Measurements from ENCODE around the gene AMBP. TPM values are rescaled to one million over a fixed set of nuclear protein-coding genes. Genes with fewer than 3 reads are reported as not detected.

The AMBP gene
- total RNA-seq, 1 experiment from 2014 or later: not detected

DNA sequence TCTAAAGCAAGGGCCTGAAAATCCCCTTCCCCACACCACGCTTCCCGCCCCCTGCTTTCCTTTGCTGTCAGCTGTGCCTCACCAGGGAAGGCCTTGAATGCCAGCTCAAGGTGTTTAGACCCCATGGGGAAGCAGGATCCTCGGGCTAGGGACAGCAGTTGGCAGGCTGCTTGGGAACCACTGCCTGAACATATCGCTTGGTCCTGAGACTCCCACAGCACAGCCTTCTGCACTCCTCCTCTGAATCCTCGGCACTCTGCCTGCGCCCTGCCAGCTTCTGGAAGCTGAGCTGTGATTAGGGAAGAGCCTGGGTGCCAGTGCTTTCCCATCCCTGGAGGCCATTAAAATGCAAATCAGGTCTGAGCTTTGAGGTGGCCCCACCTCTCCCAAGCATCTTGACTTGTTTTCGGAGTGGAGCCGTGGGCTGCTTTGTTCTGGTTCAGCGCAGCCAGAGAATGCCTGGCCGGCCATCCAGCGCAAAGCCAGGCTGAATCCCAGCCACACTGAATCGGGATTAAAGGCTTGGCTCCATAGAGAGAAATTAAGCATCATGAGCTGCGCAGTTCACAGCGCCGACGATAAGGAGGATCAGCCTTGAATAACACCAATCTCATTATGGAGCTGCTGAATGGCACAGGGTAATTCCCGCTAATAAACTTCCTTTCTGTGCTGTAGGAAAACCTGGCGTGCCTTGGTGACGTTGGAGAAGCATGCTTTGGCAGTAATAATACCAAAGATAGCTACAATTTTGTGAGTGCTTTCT lies 40.0 kb downstream of the AMBP start:
- Histone ChIP-seq H3K9me3 (ENCODE audit: low read depth, low read length, poor library complexity, severe bottlenecking) (no peaks in the 10 kb centered on the region), H3K4me1 (ENCODE audit: insufficient read depth, low read length, poor library complexity, severe bottlenecking) (peaks cover 7% of the 10 kb centered on the region), H3K27me3 (replicated peaks; ENCODE audit: insufficient read depth, low read depth, low read length, poor library complexity) (no peaks in the 10 kb centered on the region), H3K4me3 (ENCODE audit: low read depth, low read length, poor library complexity, severe bottlenecking) (no peak overlapping the region), H3K27ac (ENCODE audit: low read depth, low read length, poor library complexity, severe bottlenecking) (no peak overlapping the region), H3K36me3 (ENCODE audit: insufficient read depth, low read length, poor library complexity, severe bottlenecking) (peaks cover 12% of the 10 kb centered on the region)
- ChIA-PET CTCF (no interaction called here), POLR2A (ENCODE audit: low non-redundant PET) (no interaction called here)
- intact Hi-C loops (cut with micrococcal nuclease; ENCODE audit: unreplicated experiment): no loop called here
- peak; percentile 37 for DNase-seq (ENCODE audit: low spot score)
- TF ChIP-seq EZH2 (IDR thresholded peaks at IDR 0.05; ENCODE audit: borderline replicate concordance, low read depth, low read length, poor library complexity, severe bottlenecking): no peak
- TF ChIP-seq, protein P1, sequence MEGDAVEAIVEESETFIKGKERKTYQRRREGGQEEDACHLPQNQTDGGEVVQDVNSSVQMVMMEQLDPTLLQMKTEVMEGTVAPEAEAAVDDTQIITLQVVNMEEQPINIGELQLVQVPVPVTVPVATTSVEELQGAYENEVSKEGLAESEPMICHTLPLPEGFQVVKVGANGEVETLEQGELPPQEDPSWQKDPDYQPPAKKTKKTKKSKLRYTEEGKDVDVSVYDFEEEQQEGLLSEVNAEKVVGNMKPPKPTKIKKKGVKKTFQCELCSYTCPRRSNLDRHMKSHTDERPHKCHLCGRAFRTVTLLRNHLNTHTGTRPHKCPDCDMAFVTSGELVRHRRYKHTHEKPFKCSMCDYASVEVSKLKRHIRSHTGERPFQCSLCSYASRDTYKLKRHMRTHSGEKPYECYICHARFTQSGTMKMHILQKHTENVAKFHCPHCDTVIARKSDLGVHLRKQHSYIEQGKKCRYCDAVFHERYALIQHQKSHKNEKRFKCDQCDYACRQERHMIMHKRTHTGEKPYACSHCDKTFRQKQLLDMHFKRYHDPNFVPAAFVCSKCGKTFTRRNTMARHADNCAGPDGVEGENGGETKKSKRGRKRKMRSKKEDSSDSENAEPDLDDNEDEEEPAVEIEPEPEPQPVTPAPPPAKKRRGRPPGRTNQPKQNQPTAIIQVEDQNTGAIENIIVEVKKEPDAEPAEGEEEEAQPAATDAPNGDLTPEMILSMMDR (conservative IDR thresholded peaks at IDR 0.05; ENCODE audit: low read depth, low read length): no peak
- no TSS peak for BruUV-seq (replicated peaks)

DNA sequence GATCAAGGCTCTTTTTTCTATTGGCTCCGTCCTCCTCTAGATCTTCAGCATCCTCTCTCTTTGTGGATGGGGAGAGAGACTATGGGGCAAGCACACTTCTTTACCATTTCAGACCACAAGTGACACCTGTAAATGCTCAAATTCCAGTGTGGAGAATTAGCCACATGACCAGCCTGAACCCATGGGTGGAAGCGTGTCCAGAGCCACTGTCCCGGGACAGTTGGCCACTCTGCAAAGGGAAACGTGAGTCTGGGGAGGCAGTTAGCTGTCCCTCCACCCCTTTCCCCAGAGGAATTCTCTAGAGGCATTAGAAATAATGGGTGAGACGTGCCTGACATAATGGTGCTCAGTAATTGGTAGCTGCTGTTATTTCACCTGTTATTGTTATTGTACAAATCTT lies 40.9 kb downstream of the AMBP start:
- no TSS peak for BruUV-seq (replicated peaks)
- H3K36me3 ChIP-seq (ENCODE audit: insufficient read depth, low read length, poor library complexity, severe bottlenecking): peaks cover 12% of the 10 kb centered on the region
- H3K4me1 ChIP-seq (ENCODE audit: insufficient read depth, low read length, poor library complexity, severe bottlenecking): peaks cover 7% of the 10 kb centered on the region
- no peak overlapping the region for H3K27ac ChIP-seq (ENCODE audit: low read depth, low read length, poor library complexity, severe bottlenecking)
- intact Hi-C loops (cut with micrococcal nuclease; ENCODE audit: unreplicated experiment): no loop called here
- H3K9me3 ChIP-seq (ENCODE audit: low read depth, low read length, poor library complexity, severe bottlenecking): no peaks in the 10 kb centered on the region
- no peak for DNase-seq (ENCODE audit: low spot score)
- no peaks in the 10 kb centered on the region for H3K27me3 ChIP-seq (replicated peaks; ENCODE audit: insufficient read depth, low read depth, low read length, poor library complexity)
- TF ChIP-seq, protein P1 (conservative IDR thresholded peaks at IDR 0.05; ENCODE audit: low read depth, low read length): no peak
- no peak for TF ChIP-seq EZH2 (IDR thresholded peaks at IDR 0.05; ENCODE audit: borderline replicate concordance, low read depth, low read length, poor library complexity, severe bottlenecking)
- H3K4me3 ChIP-seq (ENCODE audit: low read depth, low read length, poor library complexity, severe bottlenecking): no peak overlapping the region
- CTCF ChIA-PET: no interaction called here
- POLR2A ChIA-PET (ENCODE audit: low non-redundant PET): no interaction called here

DNA sequence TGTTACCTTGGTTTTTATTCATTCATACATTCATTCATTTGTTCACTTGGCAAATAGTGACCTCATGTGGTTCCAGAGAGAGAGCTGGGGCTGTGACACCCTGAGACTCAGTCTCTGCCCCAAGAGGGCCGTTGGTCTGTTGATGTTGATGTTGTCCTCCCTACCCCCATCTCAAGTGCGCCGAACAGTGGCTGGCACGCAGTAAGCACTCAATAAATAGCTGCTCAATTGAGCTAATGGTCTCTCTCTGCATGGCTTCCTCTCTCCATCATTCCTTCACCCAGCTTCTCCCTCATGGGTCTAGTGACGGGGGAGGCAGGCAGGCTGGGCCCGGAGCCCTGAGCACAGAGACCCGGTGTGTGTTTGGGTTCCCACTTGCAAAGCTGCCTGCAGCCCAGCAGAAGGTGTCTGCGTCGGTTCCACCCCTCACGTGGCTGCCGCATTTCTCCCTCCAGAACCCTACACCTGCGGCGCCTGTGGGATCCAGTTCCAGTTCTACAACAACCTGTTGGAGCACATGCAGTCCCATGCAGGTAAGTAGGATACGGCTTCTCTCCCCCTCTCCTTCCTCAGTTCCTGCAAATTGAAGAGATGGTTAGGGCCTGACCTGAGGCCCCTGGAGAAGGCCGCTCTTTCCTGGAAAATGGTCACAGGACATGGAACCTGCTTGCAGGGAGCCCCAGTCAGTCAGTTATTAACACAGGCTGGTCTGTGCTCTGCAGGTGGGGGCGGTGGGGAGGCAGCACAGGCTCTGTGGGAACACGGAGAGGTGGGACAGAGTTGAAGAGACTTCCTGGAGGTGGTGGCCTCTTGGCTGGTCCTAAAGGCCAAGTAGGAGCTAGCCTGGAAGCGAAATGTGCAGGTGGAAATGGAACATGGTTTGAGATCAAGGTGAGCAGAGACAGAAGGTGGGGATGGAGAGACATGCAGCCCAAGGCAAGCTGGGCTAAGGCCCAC lies 42.0 kb downstream of the AMBP start:
- Histone ChIP-seq H3K4me1 (ENCODE audit: insufficient read depth, low read length, poor library complexity, severe bottlenecking) (peaks cover 7% of the 10 kb centered on the region), H3K4me3 (ENCODE audit: low read depth, low read length, poor library complexity, severe bottlenecking) (no peak overlapping the region), H3K9me3 (ENCODE audit: low read depth, low read length, poor library complexity, severe bottlenecking) (no peaks in the 10 kb centered on the region), H3K27ac (ENCODE audit: low read depth, low read length, poor library complexity, severe bottlenecking) (no peak overlapping the region), H3K36me3 (ENCODE audit: insufficient read depth, low read length, poor library complexity, severe bottlenecking) (peaks cover 12% of the 10 kb centered on the region), H3K27me3 (replicated peaks; ENCODE audit: insufficient read depth, low read depth, low read length, poor library complexity) (no peaks in the 10 kb centered on the region)
- intact Hi-C loops (cut with micrococcal nuclease; ENCODE audit: unreplicated experiment): no loop called here
- POLR2A ChIA-PET (ENCODE audit: low non-redundant PET): no interaction called here
- TF ChIP-seq, protein P1 (conservative IDR thresholded peaks at IDR 0.05; ENCODE audit: low read depth, low read length): no peak
- TF ChIP-seq EZH2 (IDR thresholded peaks at IDR 0.05; ENCODE audit: borderline replicate concordance, low read depth, low read length, poor library complexity, severe bottlenecking): no peak
- no TSS peak for BruUV-seq (replicated peaks)
- DNase-seq (ENCODE audit: low spot score): no peak
- CTCF ChIA-PET: no interaction called here

All from A673 (cell line).